ENCODE results near the gene FILIP1.

DNA sequence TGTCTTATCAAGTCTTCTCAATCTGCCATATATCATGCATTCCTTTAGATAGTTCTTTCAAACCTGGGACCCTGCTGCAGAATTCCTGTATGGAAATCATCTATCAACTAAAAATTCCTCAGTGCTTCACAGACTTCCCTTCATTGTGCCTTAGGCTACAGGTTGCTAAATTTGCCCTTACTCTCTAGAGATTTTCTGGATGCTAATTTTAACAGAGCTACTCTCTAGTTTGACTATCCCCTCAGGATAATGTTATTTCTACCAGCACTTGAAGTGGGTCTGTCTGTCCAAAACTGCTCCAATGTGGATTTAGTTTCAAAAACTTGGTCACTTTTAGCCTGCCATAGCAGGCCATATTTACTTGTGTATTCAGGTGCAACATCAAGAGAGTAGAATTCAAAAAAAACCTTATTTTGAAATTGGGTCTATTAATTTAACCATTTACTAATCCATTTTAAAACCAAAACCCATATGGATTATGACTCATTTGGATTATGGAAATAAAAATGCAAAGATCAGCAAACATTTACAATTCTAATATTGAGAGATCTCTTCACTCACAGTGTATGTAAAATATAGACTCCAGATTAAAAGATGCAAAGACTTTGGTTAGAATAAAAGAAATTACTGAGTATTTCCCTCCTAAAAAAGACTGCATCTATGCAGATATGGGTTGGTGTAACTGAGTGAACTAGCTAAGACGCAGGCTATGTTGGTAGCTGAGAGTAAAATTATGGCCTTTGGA is 236.1 kb downstream of the FILIP1 start:
- TF ChIP-seq POLR2A (IDR thresholded peaks at IDR 0.05) = no peak
- TF ChIP-seq, protein P1, sequence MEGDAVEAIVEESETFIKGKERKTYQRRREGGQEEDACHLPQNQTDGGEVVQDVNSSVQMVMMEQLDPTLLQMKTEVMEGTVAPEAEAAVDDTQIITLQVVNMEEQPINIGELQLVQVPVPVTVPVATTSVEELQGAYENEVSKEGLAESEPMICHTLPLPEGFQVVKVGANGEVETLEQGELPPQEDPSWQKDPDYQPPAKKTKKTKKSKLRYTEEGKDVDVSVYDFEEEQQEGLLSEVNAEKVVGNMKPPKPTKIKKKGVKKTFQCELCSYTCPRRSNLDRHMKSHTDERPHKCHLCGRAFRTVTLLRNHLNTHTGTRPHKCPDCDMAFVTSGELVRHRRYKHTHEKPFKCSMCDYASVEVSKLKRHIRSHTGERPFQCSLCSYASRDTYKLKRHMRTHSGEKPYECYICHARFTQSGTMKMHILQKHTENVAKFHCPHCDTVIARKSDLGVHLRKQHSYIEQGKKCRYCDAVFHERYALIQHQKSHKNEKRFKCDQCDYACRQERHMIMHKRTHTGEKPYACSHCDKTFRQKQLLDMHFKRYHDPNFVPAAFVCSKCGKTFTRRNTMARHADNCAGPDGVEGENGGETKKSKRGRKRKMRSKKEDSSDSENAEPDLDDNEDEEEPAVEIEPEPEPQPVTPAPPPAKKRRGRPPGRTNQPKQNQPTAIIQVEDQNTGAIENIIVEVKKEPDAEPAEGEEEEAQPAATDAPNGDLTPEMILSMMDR (IDR thresholded peaks at IDR 0.05) = no peak
